Daoy (cell line): ENCODE results near the gene POLR3B. TPM values are rescaled to one million over a fixed set of nuclear protein-coding genes. Genes with fewer than 3 reads are reported as not detected.
A peak's percentile ranks its signal among the peaks of the same experiment; 100 is the strongest.
"Not testable (repeated sequence)": the region's sequence is repeated elsewhere in the genome, so short reads cannot be mapped to it uniquely, and the experiment has no call there.

Experiments
- DNase-seq: peaks from one replicate; pipeline ENCODE4 v3.0.0-alpha.2; 2015; ENCODE audit warnings: low read depth
- total RNA-seq: library from RNA; depleted of rRNA; stranded (reverse); fragments of >200 nt; shearing (Covaris generic); gene quantifications from 2 replicates; pipeline ENCODE4 v1.2.3, GENCODE V29; 2014; rRNA removed

The POLR3B gene
- total RNA-seq: 17.5 and 18.4 TPM in 2 replicates

DNA sequence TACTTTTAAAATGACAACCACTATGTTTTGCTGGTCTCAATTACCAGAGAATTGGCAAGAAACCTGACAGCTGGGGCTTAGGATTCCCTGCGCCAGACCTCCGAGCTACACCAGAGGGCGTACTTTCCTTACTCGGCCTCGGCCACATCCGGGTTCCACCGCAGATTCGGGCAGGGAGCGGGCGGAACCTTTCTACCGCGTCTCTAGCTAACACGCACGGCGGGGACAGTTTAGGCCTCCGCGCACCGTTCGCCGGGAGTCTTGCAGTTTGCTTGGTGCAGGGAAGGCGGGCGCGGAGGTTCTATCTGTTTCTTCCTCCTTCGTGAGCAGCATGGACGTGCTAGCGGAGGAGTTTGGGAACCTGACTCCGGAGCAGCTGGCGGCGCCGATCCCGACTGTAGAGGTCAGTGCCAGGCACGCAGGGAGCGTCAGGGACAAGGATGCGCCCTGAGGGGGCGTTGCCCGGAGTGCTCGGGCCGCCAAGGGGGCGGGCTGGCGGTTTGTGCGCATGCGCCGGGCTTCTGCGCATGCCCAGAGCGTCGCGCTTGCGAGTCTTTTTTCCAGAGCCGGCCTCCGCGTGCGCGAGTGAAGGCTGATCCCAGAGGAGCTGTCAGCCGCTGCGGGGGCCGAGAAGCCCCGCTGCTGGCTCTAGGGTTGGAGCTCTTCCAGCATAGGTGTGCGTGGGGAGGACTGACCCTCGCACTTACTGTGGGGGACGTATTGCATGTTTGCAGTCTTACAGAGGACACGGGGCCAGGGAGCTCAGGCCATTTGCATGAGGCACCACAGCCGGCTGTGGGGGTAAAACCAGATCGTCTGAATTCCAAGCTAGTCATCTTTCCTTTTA is at the start of gene POLR3B:
TSS of gene POLR3B (plus strand) at position 200 of the 847 bp plus-strand sequence. CDS start at position 332, 132 bp downstream.
- DNase-seq: peak; percentile 97

DNA sequence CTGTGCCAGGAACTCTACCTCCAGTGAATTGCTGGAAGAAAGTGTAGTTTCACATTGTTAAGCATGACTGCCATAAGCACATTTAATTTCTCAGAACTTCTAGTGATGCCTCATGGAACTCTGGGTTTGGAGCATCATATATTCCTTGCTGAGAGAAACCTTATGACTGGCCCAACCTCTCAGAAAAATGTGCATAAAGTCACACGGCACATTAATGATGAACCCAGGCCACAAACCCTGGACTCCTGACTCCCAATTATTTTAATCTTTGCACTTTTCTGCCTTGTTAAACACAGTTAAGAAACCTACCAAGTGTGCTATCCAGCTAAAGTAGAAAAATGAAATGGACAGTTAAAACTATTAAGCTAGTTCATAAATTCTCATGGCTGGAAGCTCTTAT is 49.4 kb upstream of the POLR3B start:
- no peak for DNase-seq

DNA sequence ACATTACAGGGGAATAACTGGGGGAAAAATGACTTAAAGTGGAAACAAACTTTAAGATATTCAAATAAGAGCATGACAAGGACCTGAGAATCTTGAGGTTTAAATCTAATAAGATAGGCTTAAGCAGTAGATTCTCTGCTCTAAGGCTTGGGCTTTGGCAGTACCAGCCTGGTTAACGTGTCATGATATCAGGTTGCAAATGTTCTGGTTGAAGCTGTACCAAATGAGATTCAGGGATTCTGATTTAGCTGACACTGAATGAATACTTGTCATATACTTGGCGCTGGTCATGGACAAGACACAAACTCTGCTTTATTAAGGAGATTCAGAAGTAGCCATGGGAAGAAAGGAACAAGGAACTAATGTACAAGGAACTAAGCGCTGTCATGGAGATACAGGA is 48.9 kb upstream of the POLR3B start:
- no peak for DNase-seq

DNA sequence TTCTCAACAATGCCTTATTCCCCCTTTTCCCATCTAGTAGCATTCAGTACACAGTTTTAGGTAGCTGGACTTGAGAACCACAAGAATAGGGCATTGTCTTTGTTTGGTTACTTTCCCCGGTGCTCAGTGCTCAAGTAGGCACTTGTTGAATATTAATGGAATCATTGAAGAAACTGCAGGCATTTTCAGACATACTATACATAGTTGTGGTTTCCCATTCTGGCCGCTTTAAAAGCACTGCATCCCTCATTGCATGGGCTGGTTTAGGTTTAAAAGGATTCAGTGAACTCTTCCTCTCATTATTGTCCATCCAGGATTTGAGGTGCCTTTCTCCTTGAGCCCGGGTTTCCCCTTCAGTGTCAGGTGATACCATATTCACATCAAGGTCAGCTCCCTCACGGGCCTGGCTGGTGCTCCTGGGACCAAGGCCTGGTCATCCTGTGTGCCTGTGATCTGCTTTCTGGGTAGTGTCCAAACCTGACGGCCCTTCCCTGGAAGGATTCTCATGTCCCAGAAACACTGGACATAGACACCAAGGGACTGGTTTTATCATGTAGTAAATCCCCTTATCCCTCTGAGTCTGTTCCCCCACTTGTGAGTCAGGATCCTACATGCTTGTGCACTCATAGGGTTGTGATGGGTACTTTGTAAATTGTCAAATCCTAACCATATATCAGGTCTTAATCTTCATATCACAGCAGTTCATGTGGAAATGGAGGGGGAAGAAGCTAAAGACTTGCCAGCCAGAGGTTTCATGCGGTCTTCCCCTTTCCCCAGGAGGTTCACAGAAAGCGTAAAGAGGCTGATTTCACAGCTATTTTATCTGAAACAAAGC is 47.7 kb upstream of the POLR3B start:
- peak; percentile 16 for DNase-seq

DNA sequence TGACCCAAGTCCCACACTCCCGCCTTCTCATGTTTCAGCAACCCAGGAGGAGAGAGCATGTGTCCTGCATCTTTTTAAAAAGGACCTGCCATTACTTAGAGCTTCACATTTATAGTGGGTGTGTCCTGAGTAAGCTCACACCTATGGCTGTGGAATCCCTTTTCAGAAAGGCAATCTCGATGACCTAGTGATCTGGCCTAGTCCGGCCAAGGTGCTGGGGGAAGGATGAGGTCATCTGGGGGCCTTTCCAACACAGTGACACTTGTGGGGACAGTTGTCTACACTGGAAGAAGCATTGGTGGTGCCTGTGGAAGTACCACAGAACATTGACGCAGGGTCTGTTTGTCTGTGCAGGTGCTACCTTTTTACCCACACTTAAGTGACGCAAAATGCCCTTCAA is 46.9 kb upstream of the POLR3B start:
- DNase-seq: no peak

DNA sequence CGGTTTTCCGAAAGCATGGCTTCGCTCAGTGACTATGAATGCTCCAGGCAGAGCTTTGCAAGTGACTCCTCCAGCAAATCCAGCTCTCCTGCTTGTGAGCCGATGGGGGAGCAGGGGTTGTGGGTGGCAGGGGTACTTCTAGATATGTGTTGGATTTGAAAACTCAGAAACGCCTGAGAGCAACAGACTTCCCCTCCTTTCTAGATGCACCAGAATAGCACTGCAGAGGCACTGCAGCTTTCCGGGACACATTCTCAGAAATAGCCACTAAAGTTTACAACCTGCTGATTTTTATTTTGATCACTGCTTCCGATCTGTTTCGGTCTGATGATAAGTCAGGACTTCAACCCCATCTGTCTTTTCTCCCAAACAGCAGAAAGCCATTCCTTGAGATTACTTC is 46.4 kb upstream of the POLR3B start:
- DNase-seq: no peak

DNA sequence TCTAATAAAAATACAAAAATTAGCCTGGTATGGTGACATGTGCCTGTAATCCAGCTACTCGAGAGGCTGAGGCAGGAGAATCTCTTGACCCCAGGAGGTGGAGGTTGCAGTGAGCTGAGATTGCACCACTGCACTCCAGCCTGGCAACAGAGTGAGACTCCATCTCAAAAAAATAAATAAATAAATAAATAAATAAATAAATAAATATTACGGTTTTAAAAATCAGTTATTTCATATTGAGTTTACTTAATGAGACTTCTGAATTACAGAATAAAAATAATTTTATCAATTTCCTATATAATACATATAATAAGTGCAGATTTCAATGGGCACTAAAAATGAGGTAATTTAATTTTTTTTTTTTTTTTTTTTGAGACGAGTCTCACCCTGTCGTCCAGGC is 44.1 kb upstream of the POLR3B start:
- not testable (repeated sequence) for DNase-seq

DNA sequence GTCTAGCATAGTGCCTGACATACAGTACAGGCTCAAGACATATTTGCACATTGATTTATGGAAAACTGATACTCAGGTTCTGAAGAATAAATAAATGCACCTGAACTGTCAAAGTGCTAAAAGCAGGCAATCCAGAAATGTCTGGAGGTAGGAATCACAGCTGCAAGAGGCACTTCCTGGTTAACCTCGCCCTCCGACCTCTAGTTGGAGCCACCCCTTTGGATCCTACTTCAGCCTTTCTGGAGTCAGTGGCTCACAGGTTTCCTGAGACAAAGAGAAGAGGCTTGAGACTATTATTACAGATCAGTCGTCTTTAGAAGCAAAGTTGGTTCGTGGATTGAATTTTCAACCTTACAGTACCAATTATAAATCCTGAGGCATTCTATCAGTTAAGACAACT is 42.0 kb upstream of the POLR3B start:
- DNase-seq: no peak

DNA sequence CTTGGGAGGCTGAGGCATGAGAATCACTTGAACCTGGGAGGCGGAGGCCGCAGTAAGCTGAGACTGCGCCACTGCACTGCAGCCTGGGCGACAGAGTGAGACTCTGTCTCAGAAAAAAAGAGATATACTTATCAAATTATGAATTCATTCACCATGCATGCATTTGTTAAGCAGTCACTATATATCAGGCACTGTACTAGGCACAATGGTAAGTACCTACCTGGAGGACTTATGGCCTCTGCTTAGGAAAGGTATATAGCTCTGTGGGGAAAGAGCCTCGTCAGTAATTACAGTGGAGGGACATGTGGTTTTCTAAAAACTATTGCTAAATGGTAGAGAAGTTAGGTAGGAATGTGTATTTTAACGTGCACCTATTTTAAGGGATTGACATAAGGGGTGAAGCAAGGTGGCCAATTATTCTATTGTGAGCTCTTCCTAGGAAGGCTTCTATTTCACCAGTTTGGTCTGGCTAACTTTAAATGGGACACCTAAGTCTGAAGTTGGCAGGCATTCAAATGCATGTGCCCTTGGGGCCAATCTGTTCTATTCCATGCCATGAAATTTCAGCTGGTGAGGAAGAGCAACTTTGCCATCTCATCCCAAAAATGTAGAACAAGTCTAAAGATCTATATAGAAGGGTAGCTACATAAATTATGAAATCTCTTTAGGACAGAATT is 40.0 kb upstream of the POLR3B start:
- DNase-seq: no peak

DNA sequence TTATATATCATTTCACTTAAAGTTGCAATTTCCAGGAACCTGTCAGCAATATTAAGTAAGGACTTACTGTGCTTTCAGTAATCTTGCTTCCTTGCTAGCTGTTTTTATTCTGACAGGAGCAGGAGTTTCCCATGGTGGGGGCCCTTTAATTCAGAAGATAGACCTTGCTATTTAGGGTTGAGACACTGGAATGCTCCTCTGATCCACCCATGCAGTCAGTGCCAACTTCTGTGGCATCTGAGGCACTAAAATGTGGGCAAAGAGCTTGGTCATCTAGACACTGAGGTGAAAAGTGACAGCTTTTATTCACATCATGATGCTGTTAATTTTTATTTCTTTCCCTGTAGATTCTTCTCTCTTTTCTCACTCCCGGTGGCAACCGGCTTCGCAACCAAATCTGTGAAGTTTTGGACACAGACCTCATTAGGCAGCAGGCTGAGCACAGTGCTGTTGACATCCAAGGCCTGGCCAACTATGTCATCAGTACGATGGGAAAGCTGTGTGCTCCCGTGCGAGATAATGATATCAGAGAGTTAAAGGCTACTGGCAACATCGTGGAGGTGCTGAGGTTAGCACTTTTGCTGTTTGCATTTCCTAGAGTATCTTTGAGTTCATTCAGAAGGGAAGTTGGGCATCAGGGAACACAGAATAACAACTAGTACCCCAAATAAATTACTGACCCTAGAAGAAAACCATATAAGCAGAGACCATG is 36.3 kb upstream of the POLR3B start:
- DNase-seq: no peak

DNA sequence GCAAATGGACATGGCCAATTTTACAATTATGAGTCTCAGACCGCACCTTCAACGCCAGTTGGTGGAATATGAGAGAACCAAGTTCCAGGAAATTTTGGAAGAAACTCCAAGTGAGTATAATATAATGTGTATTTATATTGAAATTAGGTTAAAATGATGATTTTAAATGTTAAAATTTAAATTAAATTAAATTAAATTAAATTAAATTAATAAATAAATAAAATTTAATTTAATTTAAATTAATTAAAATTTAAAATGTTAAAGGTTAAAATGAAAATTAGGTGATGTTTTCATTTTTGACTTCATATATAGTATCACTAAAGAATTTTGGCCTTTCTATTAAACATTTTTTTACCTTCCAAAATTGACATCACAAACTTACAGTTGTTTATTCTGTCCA is 34.0 kb upstream of the POLR3B start:
- no peak for DNase-seq

DNA sequence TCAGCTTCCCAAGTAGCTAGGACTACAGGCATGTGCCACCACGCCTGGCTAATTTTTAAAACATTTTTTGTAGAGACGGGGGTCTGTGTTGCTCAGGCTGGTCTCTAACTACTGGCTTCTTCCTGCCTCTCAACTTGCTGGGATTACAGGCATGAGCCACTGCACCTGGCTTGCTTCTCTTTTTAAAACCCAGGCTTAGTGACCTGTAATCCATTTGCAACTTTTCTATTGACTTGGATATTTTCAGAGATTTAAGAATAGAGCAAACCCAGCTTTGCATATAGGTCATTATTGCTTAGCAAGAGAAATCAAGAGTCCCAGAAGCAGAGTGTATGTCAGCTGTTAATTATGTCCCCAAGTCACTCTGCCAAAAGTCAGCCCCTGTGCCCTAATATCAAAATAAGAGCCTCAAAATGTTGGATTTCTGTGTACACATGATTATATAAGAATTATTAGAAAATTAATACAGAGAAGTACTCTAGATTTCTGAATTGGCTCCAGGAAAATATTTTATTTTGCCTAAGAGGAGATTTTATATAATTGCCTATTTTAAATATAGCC is 30.2 kb upstream of the POLR3B start:
- DNase-seq: no peak

DNA sequence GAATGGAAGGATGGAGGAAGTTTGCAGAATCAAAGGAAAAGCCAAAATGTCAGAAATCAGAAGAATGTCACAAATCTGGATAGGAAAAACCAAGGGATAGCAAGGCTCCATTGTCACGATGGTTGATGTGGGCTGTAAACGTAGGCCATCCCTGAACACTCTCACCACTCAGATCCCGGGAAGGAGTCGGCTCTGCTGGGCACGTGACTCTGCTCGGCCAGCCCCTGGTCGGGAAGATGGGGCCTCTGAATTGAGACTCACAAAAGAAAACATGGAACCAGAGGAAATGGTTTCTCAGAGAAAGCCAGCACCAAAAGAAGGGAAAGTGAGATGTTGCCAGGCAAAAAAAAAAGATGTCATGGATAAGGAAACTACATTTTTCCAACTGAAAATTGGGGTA is 28.8 kb upstream of the POLR3B start:
- no peak for DNase-seq

DNA sequence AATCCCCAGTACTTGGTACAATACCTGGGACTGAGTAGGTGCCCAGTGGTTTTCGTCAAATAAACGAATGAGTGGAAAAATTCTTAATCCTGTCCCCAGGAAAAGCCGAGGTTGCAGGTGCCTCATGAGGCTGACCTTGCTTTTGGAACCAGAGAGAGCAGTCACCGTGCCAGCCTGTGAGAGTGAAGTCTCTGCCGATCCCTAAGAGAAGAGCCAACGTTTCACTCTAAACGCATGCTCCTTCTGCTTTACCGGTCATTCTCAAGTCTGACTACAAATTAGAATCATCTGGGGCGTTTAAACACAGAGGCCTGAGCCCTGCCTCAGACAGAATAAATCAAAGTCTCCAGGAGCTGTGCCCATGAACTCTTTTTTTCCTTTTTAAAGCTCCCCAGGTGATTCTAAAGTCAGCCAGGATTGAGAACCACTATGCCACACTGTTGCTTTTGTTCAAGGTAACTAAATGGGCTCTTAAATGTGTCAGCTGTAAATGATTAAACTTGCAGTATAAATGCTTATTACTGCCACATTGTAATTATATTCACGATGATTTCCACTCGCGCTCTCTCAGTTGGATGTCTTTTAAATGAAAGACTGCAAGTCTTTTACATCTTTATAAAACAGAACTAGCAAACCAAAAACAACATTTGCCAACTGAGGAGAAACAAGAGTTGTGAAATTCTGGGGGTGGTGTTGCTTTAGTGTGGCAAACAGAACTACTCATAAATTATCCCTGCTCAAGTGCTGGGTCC is 28.1 kb upstream of the POLR3B start:
- DNase-seq: no peak

DNA sequence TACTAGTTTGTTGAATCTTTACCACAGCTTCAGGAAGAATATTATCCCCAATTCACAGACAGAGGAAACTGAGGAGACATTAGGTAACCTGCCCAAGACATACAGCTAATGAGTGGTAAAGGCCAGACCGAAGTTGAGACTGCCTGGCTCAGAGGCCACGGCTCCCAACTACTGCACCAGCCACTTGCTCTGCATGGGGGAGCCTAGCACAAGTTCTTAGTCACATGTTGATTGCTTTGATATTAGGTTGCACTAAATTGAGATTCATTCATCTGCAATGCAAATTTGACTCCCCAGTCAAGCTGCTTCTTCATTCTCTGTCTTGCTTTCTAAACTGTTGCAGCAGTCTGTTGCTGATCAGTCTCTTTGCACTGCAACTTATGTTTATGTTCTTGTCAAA is 25.9 kb upstream of the POLR3B start:
- DNase-seq: no peak

DNA sequence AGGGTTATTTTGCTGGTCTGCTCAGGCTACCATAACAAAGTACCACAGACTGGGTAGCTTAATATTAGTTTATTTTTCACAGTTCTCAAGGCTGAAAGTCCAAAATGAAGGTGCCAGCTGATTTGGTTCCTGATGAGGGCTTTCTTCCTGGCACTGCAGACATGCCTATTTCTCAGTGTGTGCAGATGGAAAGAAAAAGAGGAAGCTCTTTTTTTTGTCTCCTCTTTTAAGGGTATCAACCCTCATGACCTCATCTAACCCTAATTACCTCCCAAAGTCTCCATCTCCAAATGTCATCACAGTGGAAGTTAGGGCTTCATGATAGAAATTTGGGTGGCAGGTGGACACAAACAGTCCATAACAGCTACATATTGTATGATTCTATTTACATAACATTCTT is 25.0 kb upstream of the POLR3B start:
- no peak for DNase-seq

DNA sequence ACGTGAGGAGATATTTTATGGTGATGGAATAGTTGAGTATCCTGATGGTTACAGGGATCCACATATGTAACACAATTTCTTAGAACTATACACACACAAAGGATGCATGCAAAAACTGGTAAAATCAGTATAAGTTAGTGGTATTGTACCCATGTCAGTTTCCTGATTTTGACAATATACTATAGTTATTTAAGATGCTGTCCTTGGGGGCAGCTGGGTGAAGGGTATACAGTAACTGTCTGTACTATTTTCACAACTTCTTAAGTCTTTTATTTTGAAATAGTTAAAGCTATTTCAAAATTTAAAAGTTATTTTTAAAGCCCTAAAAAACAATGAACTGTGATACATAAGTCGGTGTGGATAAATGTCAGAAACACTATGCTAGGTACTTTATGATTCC is 24.5 kb upstream of the POLR3B start:
- DNase-seq: no peak

DNA sequence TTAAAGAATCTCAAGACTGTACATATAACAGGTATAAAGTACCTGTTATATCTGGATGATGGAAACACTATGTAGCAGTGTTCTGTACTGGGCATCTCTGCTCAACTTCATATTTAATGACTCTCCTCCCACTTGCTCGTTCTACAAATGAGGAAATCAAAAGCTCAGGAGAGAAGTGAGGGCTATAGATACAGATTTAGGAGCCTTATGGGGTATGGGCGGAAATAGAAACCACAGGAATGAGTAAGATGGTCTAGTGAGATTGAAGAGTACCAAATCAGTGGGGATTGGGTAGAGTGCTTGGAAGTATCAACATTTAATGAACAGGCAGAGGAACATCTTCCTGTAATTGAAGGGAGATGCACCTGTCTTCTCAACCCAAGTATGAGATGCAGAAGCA is 23.8 kb upstream of the POLR3B start:
- no peak for DNase-seq

DNA sequence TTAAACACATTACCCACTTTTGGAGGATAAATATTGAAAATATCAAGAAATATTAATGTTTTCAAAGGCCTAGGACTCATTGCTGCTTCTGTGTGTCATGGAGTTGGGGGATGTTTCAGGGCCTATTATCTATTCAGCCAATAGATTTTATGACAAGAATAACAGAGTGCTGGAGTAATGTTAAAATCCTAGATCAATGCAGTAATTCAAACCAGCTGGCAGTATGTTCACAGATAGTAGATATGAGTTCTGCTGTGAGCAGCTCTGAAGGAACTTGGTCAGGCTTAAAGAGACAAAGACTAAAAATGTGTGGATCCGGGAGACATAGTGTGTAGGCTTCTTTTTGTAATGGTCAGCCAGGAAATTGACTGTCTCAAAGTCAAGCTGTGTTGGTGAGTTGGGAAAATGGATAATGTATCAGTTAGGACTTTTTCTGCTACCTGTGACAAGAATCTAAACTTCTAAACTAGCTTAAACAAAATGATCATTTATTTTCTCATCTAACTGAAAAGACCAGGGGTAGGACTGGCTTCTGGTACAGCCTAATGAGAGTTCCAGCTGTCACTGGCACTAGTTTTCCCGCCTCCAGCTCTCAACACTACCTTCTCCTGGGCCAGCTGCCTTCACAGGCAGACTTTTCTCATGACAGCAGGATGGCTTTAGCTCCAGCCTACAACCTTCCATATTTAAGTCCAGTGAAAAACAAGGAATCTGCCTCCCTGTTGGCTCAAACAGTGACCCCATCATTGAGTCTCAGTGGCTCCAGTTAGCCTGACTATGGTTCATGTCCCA is 16.3 kb upstream of the POLR3B start:
- no peak for DNase-seq
